GM12878 (cell line): Measurements from ENCODE around the gene SEMA4A. TPM values are rescaled to one million over a fixed set of nuclear protein-coding genes. Genes with fewer than 3 reads are reported as not detected.

Source experiments
- ATF3 ChIP-seq: IDR thresholded peaks from 2 replicates; pipeline ENCODE4 v1.6.1; 2011; ENCODE audit warnings: low read depth, mild to moderate bottlenecking, low read length, moderate library complexity, borderline replicate concordance; ENCODE audit errors: extremely low read depth
- BCL11A ChIP-seq: IDR thresholded peaks from 2 replicates; pipeline ENCODE4 v1.6.1; 2011; ENCODE audit warnings: low read depth, low read length
- CBX5 ChIP-seq: sonication (generic); IDR thresholded peaks from 2 replicates; pipeline ENCODE4 v1.6.1; 2016; ENCODE audit warnings: low read depth, moderate library complexity, mild to moderate bottlenecking, inconsistent platforms
- CHD1 ChIP-seq: IDR thresholded peaks from 2 replicates; pipeline ENCODE4 v1.6.1; 2012; ENCODE audit warnings: low read depth, low read length, improper control_type of control experiment
- EP300 ChIP-seq, 2 experiments: fragments of 150-350 bp in 1 of 2; IDR thresholded peaks; 2 replicates each; pipeline ENCODE4 v1.6.1; 2011 to 2012; ENCODE audit warnings: low read depth in 2 of 2, low read length in 2 of 2, borderline replicate concordance in 1 of 2, improper control_type of control experiment in 1 of 2, inconsistent platforms in 1 of 2; ENCODE audit not compliant: control insufficient read depth in 1 of 2
- ETV6 ChIP-seq, 2 experiments: fragments of 450-650 bp in 1 of 2; IDR thresholded peaks in 1 of 2; conservative IDR thresholded peaks in 1 of 2; 2 replicates each; pipeline ENCODE4 v1.6.1; 2014; ENCODE audit warnings: antibody characterized with exemption in 1 of 2, borderline replicate concordance in 1 of 2, low read depth in 1 of 2, mild to moderate bottlenecking in 1 of 2, moderate library complexity in 1 of 2
- IRF3 ChIP-seq: fragments of 450-650 bp; IDR thresholded peaks from 2 replicates; pipeline ENCODE4 v1.6.1; 2014; ENCODE audit warnings: mild to moderate bottlenecking
- MTA2 ChIP-seq: fragments of 450-650 bp; IDR thresholded peaks from 2 replicates; pipeline ENCODE4 v1.6.1; 2016; ENCODE audit warnings: low read depth, mild to moderate bottlenecking, moderate library complexity
- MTA3 ChIP-seq: IDR thresholded peaks from 2 replicates; pipeline ENCODE4 v1.6.1; 2012; ENCODE audit warnings: low read length, inconsistent platforms, borderline replicate concordance
- MYC ChIP-seq: IDR thresholded peaks from 2 replicates; pipeline ENCODE4 v1.6.1; 2011; ENCODE audit warnings: mild to moderate bottlenecking, low read length, moderate library complexity, inconsistent platforms; ENCODE audit not compliant: insufficient read depth, insufficient replicate concordance, insufficient read length, severe bottlenecking
- NFXL1 ChIP-seq: fragments of 450-650 bp; IDR thresholded peaks from 2 replicates; pipeline ENCODE4 v1.6.1; 2017; ENCODE audit warnings: antibody characterized with exemption, mild to moderate bottlenecking, borderline replicate concordance
- NFYB ChIP-seq: IDR thresholded peaks from 2 replicates; pipeline ENCODE4 v1.6.1; 2011; ENCODE audit warnings: low read depth, mild to moderate bottlenecking, low read length, improper control_type of control experiment, moderate library complexity; ENCODE audit not compliant: insufficient read depth
- NRF1 ChIP-seq: conservative IDR thresholded peaks from 2 replicates; pipeline ENCODE4 v1.6.1; 2011; ENCODE audit warnings: mild to moderate bottlenecking, low read depth, low read length, improper control_type of control experiment
- RCOR1 ChIP-seq: conservative IDR thresholded peaks from 2 replicates; pipeline ENCODE4 v1.6.1; 2012; ENCODE audit warnings: low read depth, low read length, improper control_type of control experiment
- RELB ChIP-seq: fragments of 450-650 bp; IDR thresholded peaks from 2 replicates; pipeline ENCODE4 v1.6.1; 2017; ENCODE audit warnings: low read depth, mild to moderate bottlenecking, moderate library complexity
- SREBF2 ChIP-seq: IDR thresholded peaks from 2 replicates; pipeline ENCODE4 v1.6.1; 2012; ENCODE audit warnings: mild to moderate bottlenecking, low read length
- TCF7 ChIP-seq: IDR thresholded peaks from 2 replicates; pipeline ENCODE4 v1.6.1; 2014; ENCODE audit warnings: antibody characterized with exemption, borderline replicate concordance
- YY1 ChIP-seq: IDR thresholded peaks from 2 replicates; pipeline ENCODE4 v1.6.1; 2011; ENCODE audit warnings: low read depth, mild to moderate bottlenecking, low read length
- ZBED1 ChIP-seq: IDR thresholded peaks from 2 replicates; pipeline ENCODE4 v1.6.1; 2016; ENCODE audit warnings: borderline replicate concordance
- ZBTB33 ChIP-seq: fragments of 450-650 bp; IDR thresholded peaks from 2 replicates; pipeline ENCODE4 v1.6.1; 2017; ENCODE audit warnings: mild to moderate bottlenecking
- ZNF687 ChIP-seq: fragments of 450-650 bp; IDR thresholded peaks from 2 replicates; pipeline ENCODE4 v1.6.1; 2017; ENCODE audit warnings: mild to moderate bottlenecking, moderate library complexity
- polyA plus RNA-seq, 11 experiments: library from polyadenylated mRNA; depleted of rRNA in 4 of 11; unstranded in 6 of 11; stranded (reverse) in 5 of 11; fragments of >200 nt; fragmentation: Nextera tagmentation in 4 of 11; fragmentation: Illumina TruSeq in 1 of 11; extraction: Ambion mirVana in 4 of 11; extraction: Trizol in 1 of 11; gene quantifications; 1 replicate in 1 of 11; 2 replicates in 10 of 11; pipeline versions ENCODE4 v1.2.1 to v1.2.3, GENCODE V29; 2011 to 2016; ENCODE audit warnings: inconsistent platforms in 2 of 11, missing spikeins in 2 of 11, low read depth in 1 of 11
- total RNA-seq, 4 experiments: library from RNA; depleted of rRNA in 3 of 4; stranded (reverse); fragments of >200 nt in 3 of 4; fragmentation: Illumina TruSeq in 1 of 4; extraction: Trizol in 1 of 4; gene quantifications; 2 replicates each; pipeline versions ENCODE4 v1.2.1 to v1.2.3, GENCODE V29; 2013 to 2021

SEMA4A gene
- total and polyA plus RNA-seq, 10 of the 15 experiments (the other 5 are each of a cell fraction or from before 2014, with no cell fraction given): 2.6 to 64.2 (median 32.8) TPM

- TF ChIP-seq ATF3 (no peak), RCOR1 (no peak), ZBED1 (no peak), ETV6 (conservative IDR thresholded peaks at IDR 0.05 in 1 of 2, IDR thresholded peaks at IDR 0.05 in 1 of 2; ENCODE audit: borderline replicate concordance in 1 of 2, low read depth in 1 of 2) (0 out of 4 replicates have a peak, but pooled peaks of 1 of the 2 experiments have one; percentile 16), MTA3 (no peak), MYC (no peak), CHD1 (no peak), SREBF2 (no peak), NFYB (peak; percentile 82), RELB (peak; percentile 52; the same call in 1 of the 2 replicates), ZNF687 (peak; percentile 89), IRF3 (no peak), NRF1 (no peak), BCL11A (no peak), YY1 (no peak), ZBTB33 (no peak), CBX5 (no peak), MTA2 (peak; percentile 34; the same call in 1 of the 2 replicates), TCF7 (no peak), EP300 (IDR thresholded peaks at IDR 0.05; ENCODE audit: borderline replicate concordance in 1 of 2, control insufficient read depth in 1 of 2, low read depth in 2 of 2, low read length in 2 of 2) (no peak), NFXL1 (no peak)
Measured at GRCh38 chr1:156154317-156154749, 948 bp downstream of the SEMA4A start (continued).
